MM.1S (cell line): ENCODE results near the gene TMSB15A.

Experiments
- DNase-seq: peaks from one replicate; pipeline ENCODE4 v3.0.0-alpha.2; 2015
- H2AFZ ChIP-seq: fragments of 300-600 bp; sonication (generic); 2 replicates; pipeline ENCODE4 v1.6.0; 2016; ENCODE audit warnings: antibody characterized with exemption, low read length
- H3F3A ChIP-seq: fragments of 300-600 bp; sonication (generic); 2 replicates; pipeline ENCODE4 v1.6.1; 2016; ENCODE audit warnings: mild to moderate bottlenecking, antibody characterized with exemption, low read length, moderate library complexity, mixed read lengths; ENCODE audit not compliant: insufficient read depth
- H3K27ac ChIP-seq: fragments of 300-600 bp; sonication (generic); 2 replicates; pipeline ENCODE4 v1.5.1; 2016; ENCODE audit warnings: mild to moderate bottlenecking, low read length
- H3K27me3 ChIP-seq: fragments of 300-600 bp; sonication (generic); replicated peaks from 2 replicates; pipeline ENCODE4 v1.6.0; 2016; ENCODE audit warnings: low read length; ENCODE audit not compliant: insufficient read depth
- H3K36me3 ChIP-seq: fragments of 300-600 bp; sonication (generic); replicated peaks from 2 replicates; pipeline ENCODE4 v1.6.1; 2016; ENCODE audit warnings: mild to moderate bottlenecking, low read length, mixed read lengths; ENCODE audit not compliant: insufficient read depth
- H3K4me1 ChIP-seq: fragments of 300-600 bp; sonication (generic); 2 replicates; pipeline ENCODE4 v1.6.1; 2016; ENCODE audit warnings: low read length, mixed read lengths
- H3K4me2 ChIP-seq: fragments of 300-600 bp; sonication (generic); 2 replicates; pipeline ENCODE4 v1.6.0; 2016; ENCODE audit warnings: low read depth, low read length
- H3K4me3 ChIP-seq: fragments of 300-600 bp; sonication (generic); 2 replicates; pipeline ENCODE4 v1.5.1; 2016; ENCODE audit warnings: low read length, mixed read lengths
- H3K79me2 ChIP-seq: fragments of 300-600 bp; sonication (generic); 2 replicates; pipeline ENCODE4 v1.6.1; 2016; ENCODE audit warnings: mixed run types, low read length, mixed read lengths
- H3K9ac ChIP-seq: fragments of 300-600 bp; sonication (generic); 2 replicates; pipeline ENCODE4 v1.6.1; 2016; ENCODE audit warnings: low read length, mixed read lengths
- H3K9me2 ChIP-seq: fragments of 300-600 bp; sonication (generic); replicated peaks from 2 replicates; pipeline ENCODE4 v1.6.1; 2016; ENCODE audit warnings: mild to moderate bottlenecking, low read length, mixed read lengths; ENCODE audit not compliant: insufficient read depth
- H3K9me3 ChIP-seq: fragments of 300-600 bp; sonication (generic); replicated peaks from 2 replicates; pipeline ENCODE4 v1.6.1; 2016; ENCODE audit warnings: mild to moderate bottlenecking, low read length, mixed read lengths; ENCODE audit not compliant: insufficient read depth
- H4K20me1 ChIP-seq: fragments of 300-600 bp; sonication (generic); 2 replicates; pipeline ENCODE4 v1.6.1; 2016; ENCODE audit warnings: mild to moderate bottlenecking, low read length, moderate library complexity, mixed read lengths; ENCODE audit not compliant: insufficient read depth
- CTCF ChIP-seq: fragments of 300-600 bp; sonication (generic); IDR thresholded peaks from 2 replicates; pipeline ENCODE4 v1.5.1; 2016; ENCODE audit warnings: antibody characterized with exemption, low read length, mixed read lengths
- EZH2 ChIP-seq: fragments of 300-600 bp; sonication (generic); optimal IDR thresholded peaks from 2 replicates; pipeline ENCODE3; 2017; ENCODE audit warnings: low read depth, mild to moderate bottlenecking, antibody characterized with exemption, low read length, mixed read lengths
- EZH2phosphoT487 ChIP-seq: fragments of 300-600 bp; sonication (generic); IDR thresholded peaks from 2 replicates; pipeline ENCODE4 v1.6.1; 2018; ENCODE audit warnings: antibody characterized with exemption, low read length

Gene TMSB15A

DNA sequence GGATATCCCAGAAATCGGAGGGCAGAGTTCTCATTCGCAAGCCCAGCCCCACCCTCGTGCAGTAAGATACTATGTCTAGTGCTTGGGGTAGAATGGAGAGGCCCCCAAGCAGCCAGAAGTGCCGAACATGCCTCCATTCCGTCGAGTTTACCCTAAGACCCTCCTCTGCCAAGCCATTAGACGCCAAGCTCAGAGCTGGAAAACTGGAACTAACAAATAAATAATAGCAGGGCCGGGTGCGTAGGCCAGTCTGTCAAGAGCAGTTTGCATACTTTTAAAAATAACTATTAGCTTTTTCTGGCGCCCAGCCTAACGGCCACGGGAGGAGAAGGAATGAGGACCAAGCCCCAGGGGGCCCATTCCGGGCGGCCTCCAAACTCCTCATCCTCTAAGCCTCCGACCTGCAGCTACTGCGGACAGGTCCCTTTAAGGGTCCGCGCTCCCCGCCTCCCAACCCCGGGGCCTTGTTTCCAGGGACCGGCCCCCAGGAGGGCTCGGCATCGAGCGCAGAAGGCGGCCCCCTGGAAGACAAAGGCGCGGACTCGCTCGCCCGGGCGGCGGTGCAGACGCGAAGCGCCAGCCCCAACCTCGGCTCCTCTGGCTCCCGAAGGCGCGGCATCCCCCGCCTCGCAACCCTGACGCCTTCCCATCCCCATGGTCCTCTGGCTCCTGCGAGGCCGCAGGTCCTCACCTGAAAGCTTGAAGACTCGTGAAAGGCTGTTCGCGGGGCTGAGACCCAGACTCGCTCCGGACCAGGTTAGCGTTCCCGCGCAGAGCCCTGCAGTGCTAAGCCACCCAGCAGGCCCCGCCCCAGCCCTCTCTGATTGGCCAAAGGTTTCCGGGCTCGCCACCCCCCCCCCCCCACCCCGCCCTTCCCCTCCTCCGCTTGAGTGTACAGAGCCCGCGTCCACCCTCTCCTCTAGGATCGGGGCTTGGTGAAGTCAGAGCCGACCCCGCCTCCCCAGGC, at the start of gene TMSB15A:
TSS of gene TMSB15A (minus strand) at position 765 of the 967 bp plus-strand sequence.
- Histone ChIP-seq H3K4me3 (peak within 1 kb of the TSS; percentile 55), H3K79me2 (no peaks in the 10 kb centered on the region), H3K27ac (no peak within 1 kb of the TSS), H4K20me1 (no peaks in the 10 kb centered on the region), H3K9me3 (no peaks in the 10 kb centered on the region), H3K27me3 (no peaks in the 10 kb centered on the region), H3K9me2 (no peaks in the 10 kb centered on the region), H2AFZ (peak within 1 kb of the TSS; percentile 51; the same call in 1 of the 2 replicates), H3F3A (no peaks in the 10 kb centered on the region), H3K4me1 (no peaks in the 10 kb centered on the region), H3K4me2 (peak within 1 kb of the TSS; percentile 66; the same call in 1 of the 2 replicates), H3K36me3 (no peaks in the 10 kb centered on the region), H3K9ac (peak within 1 kb of the TSS; percentile 56; the same call in 1 of the 2 replicates)
- no peak for TF ChIP-seq EZH2
- TF ChIP-seq CTCF = no peak
- no peak for TF ChIP-seq EZH2phosphoT487
- peak; percentile 63 for DNase-seq

GRCh38 chrX:102560423-102561068, 44.0 kb upstream of the TMSB15A start:
- Histone ChIP-seq H3K4me2 (no peak overlapping the region), H4K20me1 (no peaks in the 10 kb centered on the region), H3K9me3 (no peaks in the 10 kb centered on the region), H3K27ac (no peak overlapping the region), H2AFZ (no peak overlapping the region), H3K4me1 (no peaks in the 10 kb centered on the region), H3K36me3 (no peaks in the 10 kb centered on the region), H3K9me2 (no peaks in the 10 kb centered on the region), H3F3A (no peaks in the 10 kb centered on the region), H3K27me3 (no peaks in the 10 kb centered on the region), H3K9ac (no peak overlapping the region), H3K79me2 (no peaks in the 10 kb centered on the region), H3K4me3 (no peak overlapping the region)
- no peak for TF ChIP-seq EZH2phosphoT487
- TF ChIP-seq CTCF = no peak
- no peak for TF ChIP-seq EZH2
- no peak for DNase-seq

GRCh38 chrX:102558607-102559006, 42.1 kb upstream of the TMSB15A start:
- H3K36me3 ChIP-seq = no peaks in the 10 kb centered on the region
- no peaks in the 10 kb centered on the region for H3K79me2 ChIP-seq
- no peaks in the 10 kb centered on the region for H3K27me3 ChIP-seq
- H3K9me3 ChIP-seq = no peaks in the 10 kb centered on the region
- H3K4me3 ChIP-seq = no peak overlapping the region
- no peak overlapping the region for H3K27ac ChIP-seq
- H3K4me1 ChIP-seq = no peaks in the 10 kb centered on the region
- H3K4me2 ChIP-seq = no peak overlapping the region
- no peak for TF ChIP-seq EZH2
- H3K9me2 ChIP-seq = no peaks in the 10 kb centered on the region
- H3K9ac ChIP-seq = no peak overlapping the region
- H2AFZ ChIP-seq = no peak overlapping the region
- H3F3A ChIP-seq = no peaks in the 10 kb centered on the region
- no peak for DNase-seq
- H4K20me1 ChIP-seq = no peaks in the 10 kb centered on the region
